ENCODE results near the gene IRF4. TPM values are rescaled to one million over a fixed set of nuclear protein-coding genes. Genes with fewer than 3 reads are reported as not detected.

The IRF4 gene
- polyA plus RNA-seq, 1 experiment, result not detected

GRCh38 chr6:455835-456234 lies 64.3 kb downstream of the IRF4 start:
- Histone ChIP-seq H3K27ac (ENCODE audit: low read depth, low read length) (no peak overlapping the region), H3K27me3 (ENCODE audit: control insufficient read depth, insufficient read depth, low read length) (peaks cover 10% of the 10 kb centered on the region), H3K9me3 (ENCODE audit: control insufficient read depth, insufficient read depth, low read length) (peaks cover 3% of the 10 kb centered on the region; the same call in 1 of the 2 replicates), H3K4me3 (ENCODE audit: low read depth, low read length) (no peak overlapping the region)
- no peak for TF ChIP-seq CTCF (IDR thresholded peaks at IDR 0.05; ENCODE audit: low read depth, low read length)
- DNase-seq (ENCODE audit: low read depth, low spot score), result no peak
- ChIA-PET POLR2A (no interaction called here), CTCF (no interaction called here)

GRCh38 chr6:456358-456867 lies 64.9 kb downstream of the IRF4 start:
- Histone ChIP-seq H3K27ac (ENCODE audit: low read depth, low read length) (no peak overlapping the region), H3K4me3 (ENCODE audit: low read depth, low read length) (no peak overlapping the region), H3K27me3 (ENCODE audit: control insufficient read depth, insufficient read depth, low read length) (peaks cover 10% of the 10 kb centered on the region), H3K9me3 (ENCODE audit: control insufficient read depth, insufficient read depth, low read length) (no peaks in the 10 kb centered on the region; the same call in 1 of the 2 replicates)
- no peak for DNase-seq (ENCODE audit: low read depth, low spot score)
- ChIA-PET POLR2A (no interaction called here), CTCF (no interaction called here)
- TF ChIP-seq CTCF (IDR thresholded peaks at IDR 0.05; ENCODE audit: low read depth, low read length), result no peak

- Histone ChIP-seq H3K4me3 (ENCODE audit: low read depth, low read length) (no peak overlapping the region), H3K27me3 (ENCODE audit: control insufficient read depth, insufficient read depth, low read length) (peaks cover 10% of the 10 kb centered on the region), H3K27ac (ENCODE audit: low read depth, low read length) (no peak overlapping the region), H3K9me3 (ENCODE audit: control insufficient read depth, insufficient read depth, low read length) (no peaks in the 10 kb centered on the region; the same call in 1 of the 2 replicates)
- ChIA-PET CTCF (no interaction called here), POLR2A (no interaction called here)
- TF ChIP-seq CTCF (IDR thresholded peaks at IDR 0.05; ENCODE audit: low read depth, low read length), result no peak
- no peak for DNase-seq (ENCODE audit: low read depth, low spot score)
Measured at GRCh38 chr6:456887-457286, 65.3 kb downstream of the IRF4 start.

Other genes starting within 250 kb of the IRF4 start
- 5.4 and 6.4 TPM in 2 replicates for gene DUSP22, start 99.3 kb upstream of the IRF4 start, polyA plus RNA-seq (2011; rRNA removed)